ELF-1 (cell line): Measurements from ENCODE around the gene DCHS1.

Experiments
- DNase-seq: peaks from one replicate; pipeline ENCODE4 v3.0.0-alpha.2; 2016; ENCODE audit warnings: low read depth, low spot score

Gene DCHS1

DNA sequence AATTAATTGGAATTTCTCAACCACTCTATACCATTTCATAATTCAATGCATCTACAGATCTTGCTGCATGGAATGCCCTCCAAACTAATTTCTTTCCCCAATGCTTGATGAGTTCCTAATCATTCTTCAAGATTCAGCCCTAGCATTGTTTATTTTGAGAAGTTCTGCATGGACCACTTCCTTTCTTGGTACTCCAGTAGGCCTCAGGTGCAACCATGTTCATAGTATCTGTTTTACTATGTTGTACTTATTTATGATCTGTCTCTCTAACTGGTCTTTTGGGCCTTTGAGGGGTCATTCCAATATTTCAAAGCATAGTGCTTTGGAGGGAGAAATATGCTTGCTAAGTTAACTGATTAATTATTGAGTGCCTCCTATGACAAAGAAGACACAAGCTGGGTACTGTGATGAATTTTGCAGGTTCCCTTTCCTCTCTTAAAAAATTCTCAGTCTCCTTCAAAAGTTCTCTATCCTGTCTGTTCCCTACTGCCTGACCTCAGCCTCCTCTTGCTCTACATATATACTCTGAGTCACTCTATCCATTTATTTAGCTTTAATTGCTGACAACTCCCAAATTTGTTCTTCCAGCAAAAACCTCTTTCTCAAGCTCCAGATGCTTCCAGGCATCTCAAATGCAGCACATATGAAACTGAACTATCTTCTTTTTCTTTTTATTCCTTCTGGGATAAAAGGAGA, 18.1 kb upstream of the DCHS1 start:
- DNase-seq, result no peak

GRCh38 chr11:6671991-6672390, 16.4 kb upstream of the DCHS1 start:
- no peak for DNase-seq

- no peak for DNase-seq
Measured at GRCh38 chr11:6670202-6670830, 14.7 kb upstream of the DCHS1 start.

DNA sequence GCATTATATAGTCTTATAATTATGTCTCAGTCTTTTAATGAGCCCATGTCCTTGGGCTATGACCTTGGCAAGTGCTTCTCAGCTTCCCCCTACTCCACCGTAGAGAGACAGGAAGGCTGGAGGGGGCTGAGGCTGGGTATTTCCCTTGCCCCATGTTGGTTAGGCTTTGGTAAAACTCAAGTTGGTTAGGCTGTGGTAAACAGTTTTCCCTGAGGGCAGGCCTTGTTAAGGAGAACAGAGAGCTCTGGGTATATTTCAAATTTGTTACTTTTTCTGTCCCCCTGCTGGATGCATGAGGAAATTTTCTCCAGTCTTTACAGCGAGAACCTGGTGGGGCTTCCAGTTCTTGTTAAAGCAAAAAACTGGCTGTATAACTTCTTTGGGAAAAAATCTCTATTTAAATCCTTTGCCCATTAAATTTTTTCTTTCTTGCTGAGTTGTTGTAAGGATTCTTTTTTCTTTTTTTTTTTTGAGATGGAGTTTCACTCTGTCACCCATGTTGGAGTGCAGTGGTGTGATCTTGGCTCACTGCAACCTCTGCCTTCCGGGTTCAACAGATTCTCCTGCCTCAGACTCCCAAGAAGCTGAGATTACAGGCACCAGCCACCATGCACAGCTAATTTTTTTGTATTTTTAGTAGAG, 12.2 kb upstream of the DCHS1 start:
- peak; percentile 44 for DNase-seq

GRCh38 chr11:6666302-6667183, 10.9 kb upstream of the DCHS1 start:
- DNase-seq, result no peak

DNA sequence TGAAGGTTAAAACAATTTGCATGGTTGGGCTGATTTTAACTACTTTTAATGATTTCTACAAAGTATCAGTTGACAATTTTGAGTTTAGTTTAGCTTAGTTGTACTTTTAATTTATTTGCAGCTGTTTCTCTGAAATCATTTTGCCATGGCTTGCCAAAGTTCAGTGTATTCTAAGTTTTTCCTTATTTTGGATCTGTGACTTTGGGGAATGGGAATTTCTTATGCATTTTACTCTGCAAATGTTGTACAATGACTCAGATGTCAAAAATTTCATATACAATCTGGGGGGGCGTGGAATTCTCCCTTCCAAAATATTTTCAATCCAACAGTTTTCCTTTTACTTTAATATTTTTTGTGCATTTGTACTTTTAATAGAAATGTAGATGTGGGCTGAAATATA, 8.9 kb upstream of the DCHS1 start:
- DNase-seq, result no peak

- no peak for DNase-seq
Measured at GRCh38 chr11:6663794-6664469, 8.3 kb upstream of the DCHS1 start.

DNA sequence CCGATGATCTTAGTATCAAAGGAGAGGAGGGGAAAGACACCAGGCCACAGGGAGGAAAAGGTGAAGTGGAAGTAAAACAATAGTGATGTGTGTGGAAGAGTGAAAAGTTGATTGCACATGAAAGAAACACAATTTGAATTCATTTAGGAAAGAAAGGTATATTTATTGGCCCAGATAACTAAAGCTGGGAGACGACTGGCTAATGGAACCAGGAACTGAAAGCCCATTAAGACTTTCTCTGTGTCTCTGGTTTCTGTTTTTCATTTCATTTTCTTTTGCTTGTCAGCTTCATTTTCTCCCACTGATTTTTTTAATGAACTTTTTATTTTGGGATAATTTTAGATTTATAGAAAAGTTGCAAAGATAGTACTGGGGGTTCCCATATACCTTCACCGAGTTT, 5.1 kb upstream of the DCHS1 start:
- DNase-seq, result no peak

DNA sequence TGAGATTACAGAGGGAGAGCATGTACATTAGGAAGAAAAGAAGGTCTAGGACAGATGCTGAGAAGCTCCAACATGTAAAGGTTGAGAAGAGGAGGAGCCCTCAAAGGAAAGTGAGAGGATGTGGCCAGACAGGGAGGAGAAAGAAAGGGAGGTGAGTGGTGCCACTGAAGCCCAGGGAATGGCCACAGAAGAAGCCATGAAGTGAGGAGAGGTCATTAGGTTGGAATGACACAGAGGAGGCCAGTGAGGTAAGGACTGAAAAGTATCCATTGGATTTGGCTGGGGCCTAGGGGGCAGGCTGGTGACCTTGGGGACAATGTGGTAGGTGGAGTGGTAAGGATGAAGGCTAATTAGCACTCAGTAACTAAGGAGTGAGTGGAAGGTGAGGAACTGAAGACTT, 3.0 kb upstream of the DCHS1 start:
- no peak for DNase-seq

GRCh38 chr11:6657346-6657745, 1.7 kb upstream of the DCHS1 start:
- DNase-seq, result no peak

DNA sequence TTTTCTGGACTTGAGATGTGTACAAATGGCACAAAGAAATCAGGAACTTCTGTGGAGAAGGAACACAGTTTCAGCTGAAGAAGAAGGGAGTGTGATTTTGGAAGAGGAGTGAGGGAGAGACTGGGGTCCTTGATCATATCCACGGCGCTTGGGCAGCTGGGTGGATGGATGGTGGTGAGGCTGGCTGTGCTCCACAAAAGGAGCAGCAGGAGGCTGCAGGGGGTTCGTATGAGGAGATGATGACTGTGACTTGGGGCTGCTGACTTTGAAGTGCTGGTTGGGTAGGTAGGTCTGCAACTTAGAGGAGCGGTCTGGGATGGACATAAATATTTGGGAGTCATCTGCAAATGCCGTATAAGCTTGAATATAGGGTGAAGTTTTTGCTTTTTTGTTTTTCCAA, 1.3 kb upstream of the DCHS1 start:
- DNase-seq, result no peak

GRCh38 chr11:6656584-6656915, 941 bp upstream of the DCHS1 start:
- no peak for DNase-seq

DNA sequence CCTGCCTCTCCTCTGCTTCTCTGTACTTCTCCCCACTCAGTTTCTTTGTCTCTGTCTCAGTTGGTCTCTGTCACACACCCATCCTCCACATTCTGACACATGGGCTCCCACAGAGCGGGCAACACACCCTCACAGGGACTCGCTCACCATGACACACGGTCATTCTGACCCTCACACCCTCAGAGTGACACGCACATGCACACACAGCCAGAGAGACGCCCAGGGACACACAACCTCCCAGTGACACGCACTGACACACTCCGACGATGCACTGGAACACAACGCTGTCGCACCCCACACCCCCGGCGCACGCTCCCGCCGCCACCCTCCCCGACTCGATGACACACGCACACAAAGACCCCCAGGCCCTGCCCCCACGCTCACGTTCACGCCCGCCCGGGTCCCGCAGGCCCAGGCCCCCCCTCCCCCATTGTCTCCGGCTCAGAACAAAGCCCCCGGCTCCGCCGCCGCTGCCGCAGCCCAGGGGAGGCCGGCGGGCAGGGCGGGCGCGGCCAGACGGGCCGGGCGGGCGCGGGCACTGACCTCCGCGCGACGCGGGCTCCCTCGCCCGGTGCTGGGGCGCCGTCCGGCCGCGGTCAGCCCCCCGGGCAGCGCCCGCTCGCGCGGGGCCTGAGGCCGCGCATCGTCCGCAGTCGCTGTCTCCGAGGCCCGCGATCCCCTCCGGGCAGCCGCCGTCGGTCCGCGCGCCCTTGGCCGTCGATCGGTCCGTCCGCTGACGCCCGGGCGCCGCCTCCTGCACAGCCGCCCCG, 404 bp downstream of the DCHS1 start:
- DNase-seq, result no peak

- no peak for DNase-seq
Measured at GRCh38 chr11:6654281-6655019, 1.2 kb downstream of the DCHS1 start.

DNA sequence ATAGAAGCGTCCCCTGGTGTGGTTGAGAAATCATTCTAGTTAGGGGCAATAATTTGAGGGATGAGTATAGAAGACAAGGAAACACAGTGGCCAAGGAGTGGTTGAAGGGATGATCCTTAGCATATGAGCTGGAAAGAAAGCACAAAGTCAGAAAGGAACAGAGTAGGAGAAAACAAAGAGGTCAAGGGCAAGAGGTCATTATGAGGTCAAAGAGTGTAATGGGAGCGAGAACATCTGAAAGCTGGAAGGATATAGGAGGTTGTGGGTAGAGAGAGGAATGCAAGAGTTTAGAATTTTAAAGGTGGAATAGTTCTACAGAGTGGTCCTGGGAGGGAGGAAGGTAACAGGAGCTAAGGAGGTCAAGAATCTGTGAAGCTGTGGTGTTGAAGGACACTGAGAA, 2.0 kb downstream of the DCHS1 start:
- no peak for DNase-seq

DNA sequence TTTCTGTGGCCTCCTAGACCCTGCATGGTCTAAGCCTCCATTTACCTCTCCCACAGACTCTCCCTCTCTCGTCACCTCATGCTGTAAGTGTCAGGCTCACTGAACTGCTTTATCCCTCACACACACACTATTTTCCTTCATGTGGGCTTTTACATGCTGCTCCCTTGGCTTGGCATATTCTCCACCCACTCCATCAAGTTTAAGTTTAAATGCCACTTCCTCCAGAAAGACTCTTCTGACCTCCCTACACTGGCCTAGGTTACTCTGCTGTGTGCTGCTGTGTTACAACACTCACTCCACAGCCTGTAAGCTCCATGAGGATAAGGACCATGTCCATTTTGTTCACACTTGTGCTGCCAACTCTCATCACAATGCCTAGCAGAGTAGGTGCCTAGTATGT, 2.5 kb downstream of the DCHS1 start:
- DNase-seq, result no peak

DNA sequence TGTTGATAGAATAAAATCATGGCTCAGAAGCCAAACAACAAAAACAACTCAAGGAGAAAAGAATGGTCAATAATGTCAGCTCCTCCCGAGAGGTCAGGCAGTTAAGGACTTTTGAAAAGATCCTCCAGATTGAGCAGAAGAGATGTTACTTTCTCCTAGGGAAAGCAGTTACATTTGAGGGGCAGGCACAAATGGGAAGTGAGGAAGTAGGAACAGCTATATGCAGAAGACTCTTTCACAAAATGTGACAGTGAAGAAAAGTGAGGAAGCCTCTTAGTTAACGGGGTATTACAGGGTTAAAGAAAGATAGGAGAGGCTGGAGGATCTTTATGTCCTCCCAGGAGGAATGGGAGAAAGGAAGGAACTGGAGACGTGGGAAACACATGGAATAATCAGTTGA, 3.4 kb downstream of the DCHS1 start:
- DNase-seq, result no peak

DNA sequence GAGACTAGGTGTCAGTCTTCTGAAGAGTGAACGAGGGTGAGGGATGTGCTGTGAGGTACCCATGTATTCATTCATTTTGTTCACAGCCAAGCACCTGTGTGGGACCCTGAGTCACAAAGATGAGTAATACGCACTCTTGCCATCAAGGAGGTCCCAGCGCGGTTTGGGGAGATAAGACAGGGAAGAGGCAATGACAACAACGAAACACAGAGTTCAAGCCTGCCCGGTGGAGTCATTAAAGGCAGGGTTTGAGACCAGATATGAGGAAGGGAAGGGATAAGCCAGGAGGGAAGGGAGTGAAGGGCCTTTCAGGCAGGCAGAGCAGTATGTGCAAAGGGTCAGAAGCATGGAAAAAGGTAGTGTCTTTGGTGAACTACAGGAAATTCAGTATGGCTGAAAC, 4.6 kb downstream of the DCHS1 start:
- no peak for DNase-seq

- no peak for DNase-seq
Measured at GRCh38 chr11:6650104-6650503, 5.5 kb downstream of the DCHS1 start.

DNA sequence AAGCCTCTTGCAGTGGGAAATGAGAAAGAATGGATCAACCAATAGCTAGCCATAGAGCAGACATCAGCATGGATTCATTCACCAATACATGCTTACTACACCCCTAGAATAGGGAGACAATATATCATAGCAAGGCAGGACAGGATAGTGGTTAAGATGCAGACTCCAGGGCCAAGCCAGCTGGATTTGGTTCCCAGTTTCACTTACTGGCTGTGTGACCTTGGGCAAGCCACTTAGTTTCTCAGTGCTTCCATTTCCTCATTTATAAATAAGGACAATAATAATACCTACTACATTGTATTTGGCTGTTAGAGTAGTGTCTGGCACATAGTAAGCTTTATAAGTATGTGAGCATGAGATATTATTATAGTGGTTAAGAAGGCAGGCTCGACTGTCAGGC, 7.1 kb downstream of the DCHS1 start:
- DNase-seq, result no peak
